EH (cell line): ENCODE measurements around the gene SYNPO.
A peak's percentile ranks its signal among the peaks of the same experiment; 100 is the strongest.

Source experiments
- DNase-seq: peaks from one replicate; pipeline ENCODE4 v3.0.0-alpha.2; 2015; ENCODE audit warnings: low read depth

SYNPO gene

GRCh38 chr5:150642567-150642927 is 2.1 kb downstream of the SYNPO start:
- DNase-seq: peak; percentile 94

GRCh38 chr5:150642991-150643710 is 2.7 kb downstream of the SYNPO start:
- DNase-seq: no peak

GRCh38 chr5:150644058-150644457 is 3.6 kb downstream of the SYNPO start:
- no peak for DNase-seq

- DNase-seq: no peak
Measured at GRCh38 chr5:150644514-150644913, 4.1 kb downstream of the SYNPO start.

GRCh38 chr5:150645070-150645700 is 4.7 kb downstream of the SYNPO start:
- DNase-seq: peak; percentile 99

- DNase-seq: no peak
Measured at GRCh38 chr5:150647275-150648251, 7.1 kb downstream of the SYNPO start.

- DNase-seq: no peak
Measured at GRCh38 chr5:150648294-150649107, 8.0 kb downstream of the SYNPO start.

GRCh38 chr5:150649108-150650020 is 8.9 kb downstream of the SYNPO start:
- no peak for DNase-seq

- DNase-seq: no peak
Measured at GRCh38 chr5:150650021-150651006, 9.9 kb downstream of the SYNPO start.

GRCh38 chr5:150651382-150651781 is 10.9 kb downstream of the SYNPO start:
- no peak for DNase-seq

- no peak for DNase-seq
Measured at GRCh38 chr5:150651924-150652671, 11.6 kb downstream of the SYNPO start.

GRCh38 chr5:150653145-150653761 is 12.8 kb downstream of the SYNPO start:
- peak; percentile 64 for DNase-seq

GRCh38 chr5:150653762-150654556 is 13.5 kb downstream of the SYNPO start:
- peak; percentile 49 for DNase-seq

- no peak for DNase-seq
Measured at GRCh38 chr5:150655221-150655620, 14.8 kb downstream of the SYNPO start.

- peak; percentile 66 for DNase-seq
Measured at GRCh38 chr5:150656191-150657132, 16.0 kb downstream of the SYNPO start.

- no peak for DNase-seq
Measured at GRCh38 chr5:150658121-150658520, 17.7 kb downstream of the SYNPO start.
